Tongue (tissue), 2 donors: ENCODE data around the gene PI4KA. TPM values are rescaled to one million over a fixed set of nuclear protein-coding genes. Genes with fewer than 3 reads are reported as not detected.
"Not testable (repeated sequence)": the region's sequence is repeated elsewhere in the genome, so short reads cannot be mapped to it uniquely, and the experiment has no call there.

Source experiments
- DNase-seq: peaks from one replicate; pipeline ENCODE4 v3.0.0-alpha.2; 2015
- total RNA-seq: library from RNA; depleted of rRNA; stranded (reverse); fragments of >200 nt; gene quantifications from one replicate; pipeline ENCODE4 v1.2.3, GENCODE V29; 2014

Gene PI4KA
- total RNA-seq, 1 donor from 2014 or later, result 38.1 TPM

DNA sequence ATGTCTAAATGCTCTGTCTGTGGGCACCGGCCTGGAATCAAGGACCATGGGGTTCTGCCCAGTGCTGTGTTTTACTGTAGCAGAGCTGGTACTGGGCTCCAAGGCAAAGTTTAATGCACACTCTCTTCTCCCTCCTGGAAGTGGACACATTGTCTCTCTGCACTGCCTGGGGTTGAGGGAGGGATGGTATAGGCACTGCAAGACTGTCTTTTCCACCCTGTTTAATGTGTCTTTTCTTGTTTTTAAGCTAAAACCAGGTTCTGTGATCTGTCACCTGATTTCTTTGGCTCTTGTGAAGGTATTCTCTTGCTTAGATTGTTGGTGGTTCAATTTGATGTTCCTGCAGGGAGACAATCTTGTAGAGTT lies 194.0 kb downstream of the PI4KA start:
- DNase-seq, result no peak

DNA sequence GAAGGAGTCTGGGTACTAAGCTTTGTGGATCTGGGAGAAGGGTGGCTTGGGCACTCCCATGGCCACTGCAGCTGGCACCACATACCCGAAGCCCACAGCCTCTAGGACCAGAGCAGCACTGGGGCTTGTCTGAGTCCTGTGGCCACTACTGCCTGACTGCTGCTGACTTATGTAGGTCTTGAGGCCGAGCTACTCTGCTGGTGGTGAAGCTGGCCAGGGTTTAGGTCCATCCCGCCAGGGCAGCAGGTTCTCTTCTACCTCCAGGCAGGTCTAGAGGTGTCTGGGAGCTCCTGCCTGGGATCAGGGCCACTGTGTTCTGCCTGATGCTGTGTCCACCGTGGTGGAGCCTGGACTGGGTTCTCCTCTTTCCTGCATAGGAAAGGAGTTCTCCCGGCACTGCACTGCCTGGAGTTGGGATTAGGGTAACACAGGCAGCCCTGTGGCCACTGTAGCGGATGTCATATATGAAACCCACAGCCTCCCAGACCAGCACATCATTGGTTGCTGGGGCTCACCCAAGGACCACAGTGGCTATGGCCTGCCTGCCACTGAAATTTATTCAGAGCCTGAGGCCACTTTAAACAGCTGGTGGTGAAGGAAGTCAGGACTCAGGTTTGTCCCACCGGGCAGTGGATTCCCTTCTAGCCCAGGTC lies 194.5 kb downstream of the PI4KA start:
- DNase-seq, result no peak

- no peak for DNase-seq
These were observed 195.3 kb downstream of the PI4KA start for GRCh38 chr22:20663137-20663828.

- not testable (repeated sequence) for DNase-seq
These were observed 196.0 kb downstream of the PI4KA start for GRCh38 chr22:20662524-20663036.

GRCh38 chr22:20661473-20661872 lies 197.1 kb downstream of the PI4KA start:
- DNase-seq, result no peak

DNA sequence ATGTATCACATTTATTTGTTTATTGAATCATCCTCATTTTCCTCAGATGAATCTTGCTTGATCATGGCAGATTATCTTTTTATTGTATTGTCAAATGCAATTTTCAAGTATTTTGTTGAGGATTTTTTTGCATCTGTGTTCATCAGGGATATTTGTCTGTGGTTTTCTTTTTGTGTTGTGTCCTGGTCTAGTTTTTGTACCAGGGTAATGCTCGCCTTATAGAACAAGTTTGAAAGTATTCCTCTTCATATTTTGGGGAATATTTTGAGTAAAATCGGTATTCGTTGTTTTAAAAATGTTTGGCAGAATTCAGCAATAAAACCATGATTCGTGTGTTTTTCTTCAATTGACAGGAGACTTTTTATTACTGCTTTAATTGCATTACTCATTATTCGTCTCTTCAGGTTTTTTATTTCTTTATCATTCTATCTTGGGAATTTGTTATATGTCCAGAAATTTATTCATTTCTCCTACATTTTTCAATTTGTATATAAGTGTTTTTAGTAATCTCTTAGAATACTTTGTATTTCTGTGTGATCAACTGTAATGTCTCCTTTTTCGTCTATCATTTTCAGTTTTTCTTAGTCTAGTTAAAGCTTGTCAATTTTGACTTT lies 198.1 kb downstream of the PI4KA start:
- DNase-seq, result no peak

DNA sequence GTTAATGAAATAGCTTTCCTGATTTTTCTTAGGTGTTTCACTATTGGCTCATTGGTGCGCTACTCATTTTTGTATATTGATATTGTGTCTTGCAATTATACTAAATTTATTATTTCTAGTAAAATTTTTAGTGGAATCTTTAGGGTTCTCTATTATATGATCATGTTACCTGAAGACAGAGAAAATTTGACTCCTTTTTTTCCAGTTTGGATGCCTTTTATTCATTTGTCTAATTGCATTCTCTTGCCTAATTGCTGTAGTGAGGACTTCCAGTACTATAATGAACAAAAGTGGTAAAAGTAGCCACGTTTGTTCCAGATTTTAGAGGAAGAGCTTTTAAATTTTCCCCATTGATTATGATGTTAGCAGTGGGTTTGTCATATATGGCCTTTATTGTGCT lies 198.7 kb downstream of the PI4KA start:
- DNase-seq, result no peak

- DNase-seq, result no peak
These were observed 199.4 kb downstream of the PI4KA start for GRCh38 chr22:20659258-20659657.

- DNase-seq, result no peak
These were observed 200.0 kb downstream of the PI4KA start for GRCh38 chr22:20658433-20659222.

GRCh38 chr22:20657963-20658362 lies 200.6 kb downstream of the PI4KA start:
- no peak for DNase-seq

Other genes with a start within 250 kb of the PI4KA start
- not detected for gene SERPIND1, start 84.7 kb downstream of the PI4KA start, total RNA-seq
- 8.4 TPM for gene SNAP29, start 196 bp upstream of the PI4KA start, total RNA-seq
- 69.5 TPM for gene CRKL, start 58.6 kb upstream of the PI4KA start, total RNA-seq
- gene AIFM3, start 108.4 kb upstream of the PI4KA start, total RNA-seq, result 0.21 TPM
- 38.3 TPM for gene LZTR1, start 123.5 kb upstream of the PI4KA start, total RNA-seq
- gene THAP7, start 143.3 kb upstream of the PI4KA start, total RNA-seq, result 27.7 TPM
- 19.3 TPM for gene P2RX6, start 156.4 kb upstream of the PI4KA start, total RNA-seq
- 0.41 TPM for gene SLC7A4, start 173.8 kb upstream of the PI4KA start, total RNA-seq
- gene LRRC74B, start 187.1 kb upstream of the PI4KA start, total RNA-seq, result not detected